Activated naive CD4-positive, alpha-beta T cell treated with anti-CD3 and anti-CD28 coated beads for 36 hours (primary cell): ENCODE data around the gene ABHD12B. TPM values are rescaled to one million over a fixed set of nuclear protein-coding genes. Genes with fewer than 3 reads are reported as not detected.
"Not testable (repeated sequence)": the region's sequence is repeated elsewhere in the genome, so short reads cannot be mapped to it uniquely, and the experiment has no call there.

Experiments
- CTCF ChIA-PET: fragments of 350-600 bp; sonication (Branson Sonifier 250); formaldehyde crosslinking; loops from one replicate; lab custom pipeline; 2021; ENCODE audit warnings: antibody characterized with exemption; lab: Charles Lee
- DNase-seq: peaks from one replicate; pipeline ENCODE4 v3.0.0-alpha.2; 2020
- H3K27ac Mint-ChIP-seq: one replicate; pipeline ENCODE4 v1.8.0; 2021; ENCODE audit warnings: mild to moderate bottlenecking, mixed read lengths
- H3K27me3 Mint-ChIP-seq: one replicate; pipeline ENCODE4 v1.8.0; 2021; ENCODE audit warnings: low read depth, mixed read lengths
- H3K36me3 Mint-ChIP-seq: one replicate; pipeline ENCODE4 v1.8.0; 2021; ENCODE audit warnings: low read depth, mixed read lengths
- H3K4me1 Mint-ChIP-seq: one replicate; pipeline ENCODE4 v1.8.0; 2021; ENCODE audit warnings: low read depth, mixed read lengths
- H3K4me3 Mint-ChIP-seq: one replicate; pipeline ENCODE4 v1.8.0; 2021; ENCODE audit warnings: mild to moderate bottlenecking, moderate library complexity, mixed read lengths
- H3K9me3 Mint-ChIP-seq: one replicate; pipeline ENCODE4 v1.8.0; 2021; ENCODE audit warnings: mixed read lengths
- intact Hi-C: fragments of 100-400 bp; cut with micrococcal nuclease; formaldehyde crosslinking; loops from one replicate; pipeline ENCODE4 v1.15.1; 2023
- total RNA-seq, 2 experiments: library from RNA; stranded (reverse); gene quantifications; one replicate each; pipeline ENCODE4 v1.2.3, GENCODE V29; 2021

The ABHD12B gene
- total RNA-seq, 2 experiments from 2014 or later: not detected

GRCh38 chr14:50865391-50866076 lies 6.3 kb upstream of the ABHD12B start:
- Mint-ChIP-seq H3K36me3 (no peaks in the 10 kb centered on the region), H3K4me3 (no peak overlapping the region), H3K4me1 (peaks cover under 1% of the 10 kb centered on the region), H3K27ac (no peak overlapping the region), H3K27me3 (peaks cover 27% of the 10 kb centered on the region), H3K9me3 (no peaks in the 10 kb centered on the region)
- intact Hi-C loops: no loop called here
- DNase-seq: no peak
- CTCF ChIA-PET: interaction anchor here (1.2 kb wide), 1 partner anchor 79 kb away, joined by 3 read pairs; no protein-coding TSS in a partner anchor

DNA sequence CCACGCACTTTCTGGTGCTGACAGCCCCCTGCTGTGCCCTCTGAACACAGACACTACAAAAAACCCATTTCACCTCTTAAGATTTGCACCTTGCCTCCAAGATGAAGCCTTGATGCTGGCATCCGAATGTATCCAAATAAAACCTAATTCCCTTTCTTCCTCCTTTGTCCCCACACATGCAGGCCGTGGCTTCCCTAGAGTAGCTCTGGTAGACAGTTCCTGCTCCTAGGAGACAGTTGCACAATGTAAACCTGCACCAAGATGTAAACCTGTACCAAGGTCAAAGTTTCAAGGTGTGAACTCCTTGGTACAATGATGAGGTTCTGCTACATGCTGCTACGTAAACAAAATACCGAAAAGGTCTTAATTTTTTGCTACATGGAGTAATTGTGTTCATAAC lies 625 bp upstream of the ABHD12B start:
- Mint-ChIP-seq H3K9me3 (no peaks in the 10 kb centered on the region), H3K4me1 (peaks cover 26% of the 10 kb centered on the region), H3K36me3 (no peaks in the 10 kb centered on the region), H3K27me3 (peaks cover 64% of the 10 kb centered on the region), H3K4me3 (no peak overlapping the region), H3K27ac (no peak overlapping the region)
- no peak for DNase-seq
- intact Hi-C loops: no loop called here
- CTCF ChIA-PET: interaction anchor here (0.9 to 1.0 kb wide), 2 partner anchors 9 to 93 kb away, joined by 3 to 4 read pairs; no protein-coding TSS in a partner anchor

DNA sequence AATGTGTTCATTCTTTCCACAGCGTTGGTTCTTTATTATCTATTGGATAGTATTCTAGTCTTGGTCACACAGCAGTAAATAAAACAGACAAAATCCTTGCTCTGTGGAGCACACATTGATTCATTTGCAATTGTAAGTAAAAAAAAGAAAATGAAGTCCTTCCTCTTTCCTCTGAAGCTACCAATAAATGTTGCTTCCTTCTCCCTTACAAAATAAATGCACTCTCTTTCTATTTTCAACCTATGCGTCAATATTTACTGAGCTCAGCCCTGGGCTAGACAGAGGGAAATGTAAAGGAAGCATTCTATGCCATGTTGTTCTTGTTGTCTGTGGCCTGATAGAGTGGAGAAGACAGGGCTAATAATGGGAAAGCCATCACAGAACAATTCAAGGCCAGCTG lies 2.9 kb downstream of the ABHD12B start:
- Mint-ChIP-seq H3K27me3 (peaks cover 54% of the 10 kb centered on the region), H3K4me1 (peaks cover 26% of the 10 kb centered on the region), H3K4me3 (no peak overlapping the region), H3K27ac (no peak overlapping the region), H3K36me3 (no peaks in the 10 kb centered on the region), H3K9me3 (no peaks in the 10 kb centered on the region)
- DNase-seq: no peak
- CTCF ChIA-PET: interaction anchor here (1.6 kb wide), 2 partner anchors 15 to 273 kb away, joined by 4 to 9 read pairs; no protein-coding TSS in a partner anchor
- intact Hi-C loops: loop anchor here (1.0 to 5.0 kb wide), 4 partner anchors 68 to 532 kb away; partner anchors contain the start of gene PYGL

GRCh38 chr14:50875359-50876070 lies 3.7 kb downstream of the ABHD12B start:
- H3K36me3 Mint-ChIP-seq: no peaks in the 10 kb centered on the region
- peak; percentile 89 for DNase-seq
- no peak overlapping the region for H3K4me3 Mint-ChIP-seq
- peaks cover 51% of the 10 kb centered on the region for H3K27me3 Mint-ChIP-seq
- intact Hi-C loops: loop anchor here (1.0 to 5.0 kb wide), 4 partner anchors 67 to 533 kb away; partner anchors contain the start of gene PYGL
- CTCF ChIA-PET: interaction anchor here (1.2 to 1.6 kb wide), 3 partner anchors 16 to 274 kb away, joined by 3 to 9 read pairs (median 4); no protein-coding TSS in a partner anchor
- no peaks in the 10 kb centered on the region for H3K9me3 Mint-ChIP-seq
- peaks cover 26% of the 10 kb centered on the region for H3K4me1 Mint-ChIP-seq
- H3K27ac Mint-ChIP-seq: no peak overlapping the region

DNA sequence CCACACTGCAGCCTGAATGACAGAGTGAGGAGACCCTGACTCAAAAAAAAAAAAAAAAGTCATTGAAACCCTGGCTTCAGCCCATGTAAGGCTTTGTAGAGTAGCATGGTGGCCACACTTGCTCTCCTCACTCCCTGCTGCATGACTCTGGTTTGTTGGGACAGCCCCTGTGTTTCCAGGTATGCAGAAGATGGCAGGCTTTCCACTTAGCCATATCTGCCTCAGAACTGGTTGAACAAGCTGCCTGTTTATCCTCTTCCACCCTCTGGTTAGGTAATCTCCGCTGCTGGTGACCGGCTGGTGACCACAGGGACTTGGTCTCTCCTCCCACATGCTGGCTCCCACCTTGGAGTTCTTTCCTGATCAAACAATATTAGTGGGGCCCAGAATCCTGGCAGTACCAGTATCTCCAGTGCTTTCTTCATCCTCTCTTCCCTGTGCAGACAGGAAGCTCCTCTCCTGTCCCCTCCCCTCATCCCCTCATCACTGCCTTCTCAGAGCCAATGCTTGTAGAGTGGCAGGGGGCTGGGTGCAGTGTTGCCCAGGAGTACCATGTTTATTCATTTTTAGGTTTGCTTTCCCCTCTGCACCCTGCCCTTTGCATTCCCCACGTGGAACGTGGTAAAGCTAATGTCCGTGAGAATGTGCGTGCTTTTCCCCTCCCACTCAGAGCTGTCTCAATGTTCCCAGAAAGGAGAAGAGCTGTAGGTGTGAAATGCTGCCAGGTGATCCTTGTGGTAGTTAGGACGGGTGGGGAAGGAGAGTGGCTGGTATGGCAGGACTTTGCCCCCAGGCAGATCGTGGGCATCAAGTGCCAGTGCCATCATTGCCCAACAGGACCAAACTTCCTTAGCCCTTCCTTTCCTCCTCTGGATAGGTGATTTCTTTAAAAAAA lies 11.3 kb downstream of the ABHD12B start:
- H3K9me3 Mint-ChIP-seq: no peaks in the 10 kb centered on the region
- no peaks in the 10 kb centered on the region for H3K36me3 Mint-ChIP-seq
- intact Hi-C loops: no loop called here
- H3K4me3 Mint-ChIP-seq: no peak overlapping the region
- no peaks in the 10 kb centered on the region for H3K4me1 Mint-ChIP-seq
- CTCF ChIA-PET: no interaction called here
- no peak overlapping the region for H3K27ac Mint-ChIP-seq
- H3K27me3 Mint-ChIP-seq: peaks cover 20% of the 10 kb centered on the region
- no peak for DNase-seq

GRCh38 chr14:50883827-50884197 lies 12.0 kb downstream of the ABHD12B start:
- Mint-ChIP-seq H3K4me3 (no peak overlapping the region), H3K27me3 (peaks cover 20% of the 10 kb centered on the region), H3K9me3 (no peaks in the 10 kb centered on the region), H3K36me3 (no peaks in the 10 kb centered on the region), H3K4me1 (no peaks in the 10 kb centered on the region), H3K27ac (no peak overlapping the region)
- intact Hi-C loops: no loop called here
- DNase-seq: no peak
- CTCF ChIA-PET: no interaction called here

DNA sequence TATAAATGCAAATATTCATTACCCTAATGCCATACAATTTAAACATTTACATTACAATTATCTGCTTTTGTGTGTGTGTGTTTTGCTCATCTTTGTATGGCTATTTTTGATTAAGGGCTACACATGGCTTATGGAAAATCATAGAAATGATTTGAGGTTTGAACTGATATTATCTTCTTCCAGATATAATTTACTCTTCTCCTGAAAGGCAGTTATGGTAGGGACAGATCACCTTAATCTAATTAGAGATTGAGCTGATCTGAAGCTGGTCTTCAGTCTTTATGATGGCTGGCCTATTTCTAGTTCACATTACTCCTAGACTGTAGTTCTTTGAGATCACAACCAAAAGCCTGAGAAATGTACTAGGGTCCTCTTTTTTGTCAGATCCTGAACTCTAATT lies 15.6 kb downstream of the ABHD12B start:
- Mint-ChIP-seq H3K4me3 (no peak overlapping the region), H3K27me3 (peaks cover 13% of the 10 kb centered on the region), H3K27ac (no peak overlapping the region), H3K9me3 (no peaks in the 10 kb centered on the region), H3K36me3 (no peaks in the 10 kb centered on the region), H3K4me1 (no peaks in the 10 kb centered on the region)
- intact Hi-C loops: no loop called here
- DNase-seq: no peak
- CTCF ChIA-PET: no interaction called here

DNA sequence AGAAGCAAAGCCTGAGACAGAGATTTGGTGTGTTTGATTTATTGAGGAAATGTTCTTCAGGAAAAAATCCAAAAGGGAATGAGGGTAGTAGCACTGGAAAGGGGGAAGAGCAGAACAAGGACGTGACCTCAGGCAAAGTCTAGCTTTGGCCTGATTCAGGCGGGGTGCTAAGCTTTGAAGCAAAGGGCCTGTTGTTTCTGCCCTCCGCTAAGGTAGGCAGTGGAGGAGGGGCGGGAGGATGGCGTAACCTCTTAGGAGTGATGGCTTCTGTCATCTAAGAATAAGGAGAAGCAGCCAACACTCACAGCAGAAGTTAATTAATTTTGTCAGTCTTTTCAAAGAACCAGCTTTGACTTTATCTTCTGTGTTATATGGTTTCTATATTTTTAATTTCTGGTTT lies 20.4 kb downstream of the ABHD12B start:
- no peaks in the 10 kb centered on the region for H3K36me3 Mint-ChIP-seq
- H3K4me1 Mint-ChIP-seq: no peaks in the 10 kb centered on the region
- H3K27ac Mint-ChIP-seq: no peak overlapping the region
- intact Hi-C loops: no loop called here
- H3K4me3 Mint-ChIP-seq: no peak overlapping the region
- no peaks in the 10 kb centered on the region for H3K27me3 Mint-ChIP-seq
- H3K9me3 Mint-ChIP-seq: no peaks in the 10 kb centered on the region
- DNase-seq: no peak
- CTCF ChIA-PET: no interaction called here

DNA sequence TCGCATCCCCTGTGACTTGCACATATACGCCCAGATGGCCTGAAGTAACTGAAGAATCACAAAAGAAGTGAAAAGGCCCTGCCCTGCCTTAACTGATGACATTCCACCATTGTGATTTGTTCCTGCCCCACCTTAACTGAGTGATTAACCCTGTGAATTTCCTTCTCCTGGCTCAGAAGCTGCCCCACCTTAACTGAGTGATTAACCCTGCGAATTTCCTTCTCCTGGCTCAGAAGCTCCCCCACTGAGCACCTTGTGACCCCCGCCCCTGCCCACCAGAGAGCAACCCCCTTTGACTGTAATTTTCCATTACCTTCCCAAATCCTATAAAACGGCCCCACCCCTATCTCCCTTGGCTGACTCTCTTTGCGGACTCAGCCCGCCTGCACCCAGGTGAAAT lies 24.6 kb downstream of the ABHD12B start:
- H3K36me3 Mint-ChIP-seq, H3K4me1 Mint-ChIP-seq, intact Hi-C loops, H3K9me3 Mint-ChIP-seq, H3K27me3 Mint-ChIP-seq, CTCF ChIA-PET, H3K27ac Mint-ChIP-seq, H3K4me3 Mint-ChIP-seq, DNase-seq: not testable (repeated sequence)

DNA sequence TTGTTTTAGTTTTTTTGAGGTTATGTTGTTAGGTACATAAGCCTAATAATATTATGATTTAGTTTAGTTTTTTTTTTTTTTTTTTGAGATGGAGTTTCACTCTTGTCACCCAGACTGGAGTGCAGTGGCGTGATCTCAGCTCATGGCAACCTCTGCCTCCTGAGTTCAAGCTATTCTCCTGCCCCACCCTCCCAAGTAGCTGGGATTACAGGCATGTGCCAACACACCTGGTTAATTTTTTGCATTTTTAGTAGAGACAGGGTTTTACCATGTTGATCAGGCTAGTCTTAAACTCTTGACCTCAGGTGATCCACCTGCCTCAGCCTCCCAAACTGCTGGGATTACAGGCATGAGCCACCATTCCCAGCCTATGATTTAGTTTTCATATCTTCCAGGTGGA lies 25.2 kb downstream of the ABHD12B start:
- H3K4me3 Mint-ChIP-seq, CTCF ChIA-PET, H3K9me3 Mint-ChIP-seq, intact Hi-C loops, DNase-seq, H3K36me3 Mint-ChIP-seq, H3K4me1 Mint-ChIP-seq, H3K27me3 Mint-ChIP-seq, H3K27ac Mint-ChIP-seq: not testable (repeated sequence)

GRCh38 chr14:50897658-50898175 lies 25.9 kb downstream of the ABHD12B start:
- no peaks in the 10 kb centered on the region for H3K36me3 Mint-ChIP-seq
- H3K9me3 Mint-ChIP-seq: no peaks in the 10 kb centered on the region
- no peaks in the 10 kb centered on the region for H3K4me1 Mint-ChIP-seq
- intact Hi-C loops: no loop called here
- CTCF ChIA-PET: no interaction called here
- H3K27ac Mint-ChIP-seq: no peak overlapping the region
- no peak for DNase-seq
- H3K4me3 Mint-ChIP-seq: no peak overlapping the region
- H3K27me3 Mint-ChIP-seq: no peaks in the 10 kb centered on the region

GRCh38 chr14:50901361-50901760 lies 29.5 kb downstream of the ABHD12B start:
- H3K9me3 Mint-ChIP-seq: no peaks in the 10 kb centered on the region
- DNase-seq: no peak
- H3K27ac Mint-ChIP-seq: no peak overlapping the region
- no peaks in the 10 kb centered on the region for H3K36me3 Mint-ChIP-seq
- no peaks in the 10 kb centered on the region for H3K4me1 Mint-ChIP-seq
- CTCF ChIA-PET: no interaction called here
- intact Hi-C loops: no loop called here
- H3K27me3 Mint-ChIP-seq: no peaks in the 10 kb centered on the region
- no peak overlapping the region for H3K4me3 Mint-ChIP-seq
